Left lung (tissue), 10 donors: ENCODE measurements around the gene MTX3. TPM values are rescaled to one million over a fixed set of nuclear protein-coding genes. Genes with fewer than 3 reads are reported as not detected.

ENCODE experiments used
- ATAC-seq: fragments of 200-7000 bp; cut with Tn5 transposase; one replicate; pipeline ENCODE4 v1.9.1; 2020; ENCODE audit warnings: moderate library complexity
- DNase-seq, 4 donors: peaks; one replicate each; pipeline ENCODE4 v3.0.0-alpha.2; 2013 to 2020
- H3K27ac ChIP-seq, 2 donors: fragments of 200-600 bp; sonication (generic) in 1 of 2; one replicate each; pipeline versions ENCODE4 v1.5.0 to v1.8.0; 2020 to 2021
- H3K27me3 ChIP-seq, 2 donors: fragments of 200-600 bp; sonication (generic) in 1 of 2; one replicate each; pipeline versions ENCODE4 v1.5.0 to v1.8.0; 2020 to 2021
- H3K36me3 ChIP-seq, 2 donors: fragments of 200-600 bp; sonication (generic) in 1 of 2; one replicate each; pipeline versions ENCODE4 v1.5.0 to v1.8.0; 2020 to 2021
- H3K4me1 ChIP-seq, 2 donors: fragments of 200-600 bp; one replicate each; pipeline ENCODE4 v1.8.0; 2021
- H3K4me3 ChIP-seq, 2 donors: fragments of 200-600 bp; sonication (generic) in 1 of 2; one replicate each; pipeline versions ENCODE4 v1.5.0 to v1.8.0; 2020 to 2021; ENCODE audit warnings: mild to moderate bottlenecking in 1 of 2
- H3K9me3 ChIP-seq, 2 donors: fragments of 200-600 bp; sonication (generic) in 1 of 2; one replicate each; pipeline versions ENCODE4 v1.5.0 to v1.8.0; 2020 to 2021
- intact Hi-C, 2 donors: fragments of 100-400 bp; cut with DNase I; formaldehyde crosslinking; loops; one replicate each; pipeline versions ENCODE4 v1.11.2 to v1.14.2; 2022
- polyA plus RNA-seq, 6 donors: library from polyadenylated mRNA; unstranded; fragments of 120-200 nt; gene quantifications; one replicate each; pipeline ENCODE4 v1.2.1, GENCODE V29; 2013; ENCODE audit not compliant: insufficient read length in 6 of 6
- total RNA-seq, 2 donors: library from RNA; stranded (reverse); fragmentation: NEBNext Ultra II Directional; extraction: Animal tissue kit (Norgen Biotek cat#: 25700); gene quantifications; one replicate each; pipeline ENCODE4 v1.2.1, GENCODE V29; 2021
- TF ChIP-seq, protein P1 (sequence below), 2 donors: fragments of 200-600 bp; sonication (generic) in 1 of 2; IDR thresholded peaks; one replicate each; pipeline versions ENCODE4 v1.5.0 to v1.8.0; 2021; ENCODE audit warnings: antibody characterized with exemption in 2 of 2
- donor health status: DM: no; HTN: yes; CAD: no.
- donor health status: DM: no; HTN: no; CAD: no.

MTX3 gene
- total and polyA plus RNA-seq, 8 donors: 11.2 to 33.5 (median 27.7) TPM

DNA sequence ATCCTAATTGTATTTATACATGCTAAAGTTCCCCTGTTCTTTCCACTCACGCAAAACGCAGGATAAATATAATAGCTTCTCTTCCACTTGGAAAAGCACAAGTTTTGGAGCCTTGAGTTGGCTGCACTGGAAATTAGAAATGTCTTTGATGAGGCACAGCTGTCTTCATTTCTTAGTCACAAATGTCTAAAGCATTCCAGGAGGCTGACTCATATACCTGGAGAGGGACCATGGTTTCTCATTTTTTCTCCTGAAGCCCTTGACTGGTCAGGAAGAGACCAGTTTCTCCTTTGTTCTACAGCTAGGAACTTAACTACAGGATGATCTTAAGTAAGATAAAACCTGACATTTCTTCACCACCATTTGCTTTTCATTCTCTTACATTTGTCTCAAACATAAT is 16.2 kb downstream of the MTX3 start:
- ATAC-seq (peak; percentile 40), DNase-seq (no peak)
- Histone ChIP-seq H3K4me3 (no peak overlapping the region), H3K4me1 (no peaks in the 10 kb centered on the region), H3K27ac (no peak overlapping the region), H3K27me3 (peaks cover 0 to 8% of the 10 kb centered on the region in 2 donors), H3K36me3 (peaks cover 0 to 24% of the 10 kb centered on the region in 2 donors), H3K9me3 (no peaks in the 10 kb centered on the region)
- intact Hi-C loops: no loop called here
- TF ChIP-seq, protein P1, sequence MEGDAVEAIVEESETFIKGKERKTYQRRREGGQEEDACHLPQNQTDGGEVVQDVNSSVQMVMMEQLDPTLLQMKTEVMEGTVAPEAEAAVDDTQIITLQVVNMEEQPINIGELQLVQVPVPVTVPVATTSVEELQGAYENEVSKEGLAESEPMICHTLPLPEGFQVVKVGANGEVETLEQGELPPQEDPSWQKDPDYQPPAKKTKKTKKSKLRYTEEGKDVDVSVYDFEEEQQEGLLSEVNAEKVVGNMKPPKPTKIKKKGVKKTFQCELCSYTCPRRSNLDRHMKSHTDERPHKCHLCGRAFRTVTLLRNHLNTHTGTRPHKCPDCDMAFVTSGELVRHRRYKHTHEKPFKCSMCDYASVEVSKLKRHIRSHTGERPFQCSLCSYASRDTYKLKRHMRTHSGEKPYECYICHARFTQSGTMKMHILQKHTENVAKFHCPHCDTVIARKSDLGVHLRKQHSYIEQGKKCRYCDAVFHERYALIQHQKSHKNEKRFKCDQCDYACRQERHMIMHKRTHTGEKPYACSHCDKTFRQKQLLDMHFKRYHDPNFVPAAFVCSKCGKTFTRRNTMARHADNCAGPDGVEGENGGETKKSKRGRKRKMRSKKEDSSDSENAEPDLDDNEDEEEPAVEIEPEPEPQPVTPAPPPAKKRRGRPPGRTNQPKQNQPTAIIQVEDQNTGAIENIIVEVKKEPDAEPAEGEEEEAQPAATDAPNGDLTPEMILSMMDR (IDR thresholded peaks at IDR 0.05): no peak

DNA sequence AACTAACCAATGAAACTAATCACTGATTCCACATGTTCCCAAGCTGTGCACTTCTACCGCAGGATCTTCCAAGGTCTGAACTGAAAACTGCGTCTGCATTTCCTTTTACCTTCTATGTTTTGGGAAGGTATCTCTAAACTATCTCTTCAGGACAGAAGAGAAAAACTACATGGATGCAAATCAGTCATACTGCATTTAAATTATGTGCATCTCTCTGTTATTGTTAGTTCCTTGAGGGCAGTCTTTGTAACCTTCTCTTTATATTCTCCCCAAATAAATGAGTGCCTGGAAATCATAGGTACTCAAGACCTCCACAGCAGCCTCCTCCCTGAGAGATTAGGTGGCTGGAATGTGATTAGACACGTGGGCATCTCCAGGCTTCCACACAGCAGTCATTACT is 17.1 kb downstream of the MTX3 start:
- Histone ChIP-seq H3K4me3 (no peak overlapping the region), H3K27ac (no peak overlapping the region), H3K9me3 (no peaks in the 10 kb centered on the region), H3K4me1 (no peaks in the 10 kb centered on the region), H3K27me3 (peaks cover 0 to 9% of the 10 kb centered on the region in 2 donors), H3K36me3 (peaks cover 0 to 19% of the 10 kb centered on the region in 2 donors)
- DNase-seq (no peak), ATAC-seq (no peak)
- TF ChIP-seq, protein P1 (IDR thresholded peaks at IDR 0.05): no peak
- intact Hi-C loops: no loop called here

DNA sequence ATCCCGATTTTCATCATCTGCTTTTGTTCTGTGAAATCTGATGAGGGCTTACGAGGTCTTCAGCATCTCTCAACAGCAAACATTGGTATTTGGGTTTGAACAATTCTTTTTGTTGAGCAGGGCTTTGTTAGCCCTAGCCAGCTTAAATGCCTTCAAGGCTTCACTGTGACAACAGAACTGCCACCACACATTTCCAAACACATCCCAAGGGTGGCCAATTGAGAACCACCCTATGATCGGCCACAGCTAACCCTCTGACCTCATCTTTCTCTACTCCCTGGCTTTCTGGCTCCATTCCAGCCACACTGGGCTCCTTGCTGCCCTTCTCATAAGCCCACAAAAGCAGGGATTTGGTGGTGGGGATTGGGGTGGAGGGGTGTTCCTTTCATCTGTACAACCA is 17.6 kb downstream of the MTX3 start:
- ATAC-seq (no peak), DNase-seq (no peak)
- intact Hi-C loops: no loop called here
- H3K27ac ChIP-seq: no peak overlapping the region
- no peaks in the 10 kb centered on the region for H3K9me3 ChIP-seq
- H3K36me3 ChIP-seq: peaks cover 0 to 14% of the 10 kb centered on the region in 2 donors
- peaks cover 0 to 9% of the 10 kb centered on the region in 2 donors for H3K27me3 ChIP-seq
- TF ChIP-seq, protein P1 (IDR thresholded peaks at IDR 0.05): no peak
- no peak overlapping the region for H3K4me3 ChIP-seq
- no peaks in the 10 kb centered on the region for H3K4me1 ChIP-seq

DNA sequence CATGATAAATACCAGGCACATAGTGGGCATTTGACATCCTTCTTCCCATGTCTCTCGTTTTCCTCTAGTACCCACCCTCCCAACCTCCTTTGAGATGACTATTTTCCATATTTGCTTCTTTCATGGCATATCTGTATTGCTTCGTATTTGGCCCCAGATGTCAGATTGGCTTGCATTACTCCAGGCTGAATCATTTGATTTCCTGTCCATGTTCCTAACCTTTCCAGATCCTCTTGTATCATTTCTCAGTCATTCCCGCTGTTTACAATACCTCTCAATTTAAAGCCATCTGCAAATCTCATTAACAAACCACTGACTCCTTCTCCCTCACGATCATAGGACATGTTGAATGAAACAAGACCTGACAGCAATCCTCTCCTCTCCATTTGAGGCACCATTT is 19.9 kb downstream of the MTX3 start:
- H3K27me3 ChIP-seq: peaks cover 0 to 9% of the 10 kb centered on the region in 2 donors
- TF ChIP-seq, protein P1 (IDR thresholded peaks at IDR 0.05): no peak
- H3K4me1 ChIP-seq: no peaks in the 10 kb centered on the region
- H3K4me3 ChIP-seq: no peak overlapping the region
- no peak overlapping the region for H3K27ac ChIP-seq
- no peak for DNase-seq
- no peaks in the 10 kb centered on the region for H3K36me3 ChIP-seq
- no peaks in the 10 kb centered on the region for H3K9me3 ChIP-seq
- ATAC-seq: no peak
- intact Hi-C loops: no loop called here

DNA sequence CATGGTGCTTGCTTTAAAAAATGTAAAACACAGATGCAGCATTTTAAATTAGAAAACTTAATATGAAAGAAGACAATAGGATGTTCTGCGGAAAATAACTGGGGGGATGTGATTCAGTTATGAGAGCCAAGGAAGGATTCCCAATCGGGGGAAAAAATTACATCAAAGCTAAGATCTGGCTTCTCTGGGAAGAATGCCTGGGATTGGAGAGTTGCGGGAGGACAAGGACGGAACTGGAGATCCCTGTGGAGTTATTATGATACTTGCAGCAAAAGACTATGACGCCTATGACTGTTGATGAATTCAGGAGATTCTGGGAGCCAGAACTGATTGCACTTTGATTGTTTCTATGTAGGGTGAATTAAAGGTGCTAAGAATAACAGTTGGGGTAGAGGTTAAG is 24.6 kb downstream of the MTX3 start:
- Histone ChIP-seq H3K27ac (no peak overlapping the region), H3K9me3 (no peaks in the 10 kb centered on the region), H3K36me3 (no peaks in the 10 kb centered on the region), H3K4me1 (no peaks in the 10 kb centered on the region), H3K4me3 (no peak overlapping the region), H3K27me3 (peaks cover 0 to 9% of the 10 kb centered on the region in 2 donors)
- no peak for ATAC-seq
- intact Hi-C loops: no loop called here
- TF ChIP-seq, protein P1 (IDR thresholded peaks at IDR 0.05): no peak
- DNase-seq: no peak
